CD8-positive, alpha-beta memory T cell (primary cell): ENCODE results near the gene NME2. TPM values are rescaled to one million over a fixed set of nuclear protein-coding genes. Genes with fewer than 3 reads are reported as not detected.

Experiments
- CTCF ChIA-PET: fragments of 350-600 bp; sonication (Branson Sonifier 250); formaldehyde crosslinking; loops from one replicate; lab custom pipeline; 2021; ENCODE audit warnings: antibody characterized with exemption; lab: Charles Lee
- POLR2A ChIA-PET: fragments of 350-600 bp; sonication (Branson Sonifier 250); formaldehyde crosslinking; loops from one replicate; lab custom pipeline; 2021; ENCODE audit warnings: antibody characterized with exemption; lab: Charles Lee
- DNase-seq, 5 donors: peaks; one replicate each; pipeline versions ENCODE4 v3.0.0 to v3.0.0-alpha.2; 2020 to 2022; ENCODE audit warnings: mixed read lengths in 1 of 5
- H3K27ac ChIP-seq: one replicate; pipeline ENCODE4 v1.7.0; 2013; ENCODE audit warnings: low read depth, mild to moderate bottlenecking, low read length, moderate library complexity
- H3K27me3 ChIP-seq: 2 replicates; pipeline ENCODE4 v1.7.0; 2013; ENCODE audit warnings: low read length, mild to moderate bottlenecking; ENCODE audit not compliant: insufficient read depth, poor library complexity, severe bottlenecking
- H3K36me3 ChIP-seq: 2 replicates; pipeline ENCODE4 v1.7.0; 2013; ENCODE audit warnings: mild to moderate bottlenecking, low read length, moderate library complexity; ENCODE audit not compliant: insufficient read depth
- H3K4me1 ChIP-seq: 2 replicates; pipeline ENCODE4 v1.7.0; 2013; ENCODE audit warnings: mild to moderate bottlenecking, low read length, moderate library complexity; ENCODE audit not compliant: insufficient read depth
- H3K4me3 ChIP-seq: 2 replicates; pipeline ENCODE4 v1.7.0; 2013; ENCODE audit warnings: mild to moderate bottlenecking, low read length
- H3K9me3 ChIP-seq: 2 replicates; pipeline ENCODE4 v1.7.0; 2013; ENCODE audit warnings: mild to moderate bottlenecking, low read length
- H3K27ac Mint-ChIP-seq, 8 donors: one replicate each; pipeline ENCODE4 v1.8.0; 2020 to 2021; ENCODE audit warnings: mixed read lengths in 8 of 8, mild to moderate bottlenecking in 6 of 8, inconsistent platforms in 3 of 8, moderate library complexity in 3 of 8
- H3K27me3 Mint-ChIP-seq, 2 donors: one replicate each; pipeline ENCODE4 v1.8.0; 2020 to 2021; ENCODE audit warnings: mixed read lengths in 2 of 2, mild to moderate bottlenecking in 1 of 2, moderate library complexity in 1 of 2
- H3K36me3 Mint-ChIP-seq, 3 donors: one replicate each; pipeline ENCODE4 v1.8.0; 2020 to 2021; ENCODE audit warnings: mixed read lengths in 3 of 3, inconsistent platforms in 1 of 3, mild to moderate bottlenecking in 1 of 3
- H3K4me1 Mint-ChIP-seq, 3 donors: one replicate each; pipeline ENCODE4 v1.8.0; 2020 to 2021; ENCODE audit warnings: mixed read lengths in 3 of 3, inconsistent platforms in 1 of 3, mild to moderate bottlenecking in 1 of 3
- H3K4me3 Mint-ChIP-seq, 7 donors: one replicate each; pipeline ENCODE4 v1.8.0; 2020 to 2021; ENCODE audit warnings: mixed read lengths in 7 of 7, mild to moderate bottlenecking in 6 of 7, moderate library complexity in 4 of 7, inconsistent platforms in 2 of 7
- H3K9me3 Mint-ChIP-seq, 5 donors: one replicate each; pipeline ENCODE4 v1.8.0; 2020 to 2022; ENCODE audit warnings: mixed read lengths in 5 of 5, mild to moderate bottlenecking in 3 of 5, moderate library complexity in 2 of 5, inconsistent platforms in 1 of 5
- polyA plus RNA-seq: library from polyadenylated mRNA; unstranded; fragments of 300-500 nt; fragmentation: Illumina TruSeq; gene quantifications from one replicate; pipeline ENCODE4 v1.2.3, GENCODE V29; 2021
- total RNA-seq, 2 experiments: library from RNA; stranded (reverse); gene quantifications; one replicate each; pipeline ENCODE4 v1.2.3, GENCODE V29; 2021

The NME2 gene
- total and polyA plus RNA-seq, 3 experiments from 2014 or later: 286 to 930 (median 926) TPM

GRCh38 chr17:51142597-51142996, 23.6 kb upstream of the NME2 start:
- H3K9me3 ChIP-seq: no peaks in the 10 kb centered on the region
- H3K36me3 ChIP-seq: no peaks in the 10 kb centered on the region
- H3K27me3 ChIP-seq: no peaks in the 10 kb centered on the region
- no peak overlapping the region for H3K4me3 ChIP-seq
- CTCF ChIA-PET: interaction anchor here (2.0 kb wide), 1 partner anchor 11 kb away, joined by 7 read pairs; the partner anchor contains the start of gene NME1
- H3K9me3 Mint-ChIP-seq: peaks cover 0 to 1% (median 0%) of the 10 kb centered on the region in 5 donors
- H3K27me3 Mint-ChIP-seq: no peaks in the 10 kb centered on the region
- H3K4me1 Mint-ChIP-seq: no peaks in the 10 kb centered on the region
- H3K27ac Mint-ChIP-seq: peak overlapping the region in 1 of 8 donors; percentile 24
- H3K27ac ChIP-seq: no peak overlapping the region
- POLR2A ChIA-PET: no interaction called here
- H3K4me1 ChIP-seq: no peaks in the 10 kb centered on the region
- H3K4me3 Mint-ChIP-seq: no peak overlapping the region
- no peaks in the 10 kb centered on the region for H3K36me3 Mint-ChIP-seq
- DNase-seq: no peak

DNA sequence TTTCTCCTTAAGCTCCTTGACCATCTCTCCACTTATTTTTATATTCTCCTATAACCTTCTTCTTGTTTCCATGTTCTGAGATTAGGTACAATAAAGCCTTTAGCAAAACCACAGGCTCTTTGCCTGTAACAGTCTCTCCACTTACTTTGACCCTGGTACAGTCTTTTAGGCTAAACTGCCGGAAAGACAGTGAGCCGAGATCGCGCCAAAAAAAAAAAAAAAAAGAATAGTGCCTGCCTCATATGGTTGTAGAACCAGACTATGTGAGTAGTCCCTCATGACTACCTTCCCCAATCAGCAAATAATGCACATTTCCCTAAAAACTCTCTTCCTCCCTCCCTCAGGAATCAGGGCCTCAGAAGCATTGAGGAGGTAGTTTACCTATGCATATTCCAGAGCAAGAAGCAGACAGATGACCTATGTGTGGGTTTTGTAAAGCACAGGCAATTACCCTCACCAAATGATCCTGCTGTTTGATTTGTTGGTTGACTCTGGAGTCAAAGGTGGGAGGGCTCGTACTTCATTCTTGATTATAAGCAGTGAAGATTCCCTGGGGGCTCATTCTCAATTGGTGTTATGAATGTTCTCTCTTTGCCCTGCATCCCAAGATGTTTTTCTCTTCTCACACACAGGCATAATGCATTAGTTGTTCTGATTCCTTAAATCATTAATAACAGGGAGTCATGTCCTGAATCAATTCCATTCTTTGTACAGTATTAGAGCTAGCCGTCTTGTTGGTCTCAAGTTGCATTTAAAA, 21.8 kb upstream of the NME2 start:
- H3K4me3 Mint-ChIP-seq: no peak overlapping the region

GRCh38 chr17:51147650-51148049, 18.6 kb upstream of the NME2 start:
- no peaks in the 10 kb centered on the region for H3K9me3 ChIP-seq
- no peak overlapping the region for H3K27ac ChIP-seq
- no peaks in the 10 kb centered on the region for H3K27me3 Mint-ChIP-seq
- no peaks in the 10 kb centered on the region for H3K9me3 Mint-ChIP-seq
- CTCF ChIA-PET: no interaction called here
- DNase-seq: no peak
- POLR2A ChIA-PET: no interaction called here
- no peak overlapping the region for H3K4me3 ChIP-seq
- no peaks in the 10 kb centered on the region for H3K4me1 Mint-ChIP-seq
- no peak overlapping the region for H3K4me3 Mint-ChIP-seq
- peaks cover 2% of the 10 kb centered on the region for H3K4me1 ChIP-seq
- H3K36me3 ChIP-seq: no peaks in the 10 kb centered on the region
- H3K27ac Mint-ChIP-seq: no peak overlapping the region
- no peaks in the 10 kb centered on the region for H3K36me3 Mint-ChIP-seq
- H3K27me3 ChIP-seq: no peaks in the 10 kb centered on the region

More for the DNA sequence above, 21.8 kb upstream of the NME2 start:
- Mint-ChIP-seq H3K27ac (no peak overlapping the region), H3K4me1 (no peaks in the 10 kb centered on the region), H3K36me3 (no peaks in the 10 kb centered on the region), H3K9me3 (no peaks in the 10 kb centered on the region), H3K27me3 (no peaks in the 10 kb centered on the region)
- H3K4me1 ChIP-seq: no peaks in the 10 kb centered on the region
- no peak for DNase-seq
- H3K4me3 ChIP-seq: no peak overlapping the region
- no peak overlapping the region for H3K27ac ChIP-seq
- H3K27me3 ChIP-seq: no peaks in the 10 kb centered on the region
- ChIA-PET CTCF (interaction anchor here (1.5 kb wide), 1 partner anchor 9 kb away, joined by 6 read pairs; the partner anchor contains the start of gene NME1), POLR2A (no interaction called here)
- no peaks in the 10 kb centered on the region for H3K9me3 ChIP-seq
- H3K36me3 ChIP-seq: no peaks in the 10 kb centered on the region

GRCh38 chr17:51149163-51149562, 17.0 kb upstream of the NME2 start:
- Histone ChIP-seq H3K27me3 (no peaks in the 10 kb centered on the region), H3K9me3 (no peaks in the 10 kb centered on the region), H3K4me1 (peaks cover 7% of the 10 kb centered on the region), H3K4me3 (no peak overlapping the region), H3K36me3 (no peaks in the 10 kb centered on the region), H3K27ac (no peak overlapping the region)
- Mint-ChIP-seq H3K4me3 (no peak overlapping the region), H3K4me1 (no peaks in the 10 kb centered on the region), H3K36me3 (no peaks in the 10 kb centered on the region), H3K9me3 (no peaks in the 10 kb centered on the region), H3K27ac (no peak overlapping the region), H3K27me3 (no peaks in the 10 kb centered on the region)
- CTCF ChIA-PET: no interaction called here
- DNase-seq: no peak
- POLR2A ChIA-PET: no interaction called here

- Histone ChIP-seq H3K27me3 (no peaks in the 10 kb centered on the region), H3K4me1 (peaks cover 16% of the 10 kb centered on the region), H3K36me3 (no peaks in the 10 kb centered on the region), H3K4me3 (no peak overlapping the region), H3K9me3 (no peaks in the 10 kb centered on the region), H3K27ac (no peak overlapping the region)
- no peaks in the 10 kb centered on the region for H3K27me3 Mint-ChIP-seq
- no peaks in the 10 kb centered on the region for H3K9me3 Mint-ChIP-seq
- H3K27ac Mint-ChIP-seq: peak overlapping the region in 1 of 8 donors; percentile 20
- H3K4me3 Mint-ChIP-seq: peak overlapping the region in 1 of 7 donors; percentile 44
- H3K36me3 Mint-ChIP-seq: peaks cover 0 to 4% (median 0%) of the 10 kb centered on the region in 3 donors
- peaks cover 0 to 6% (median 0%) of the 10 kb centered on the region in 3 donors for H3K4me1 Mint-ChIP-seq
- no peak for DNase-seq
- POLR2A ChIA-PET: interaction anchor here (0.7 kb wide), 1 partner anchor 157 kb away, joined by 5 read pairs; no protein-coding TSS in a partner anchor
- CTCF ChIA-PET: interaction anchor here (3.2 kb wide), 1 partner anchor 27 kb away, joined by 15 read pairs; no protein-coding TSS in a partner anchor
These were observed 15.3 kb upstream of the NME2 start for GRCh38 chr17:51150932-51151331.

DNA sequence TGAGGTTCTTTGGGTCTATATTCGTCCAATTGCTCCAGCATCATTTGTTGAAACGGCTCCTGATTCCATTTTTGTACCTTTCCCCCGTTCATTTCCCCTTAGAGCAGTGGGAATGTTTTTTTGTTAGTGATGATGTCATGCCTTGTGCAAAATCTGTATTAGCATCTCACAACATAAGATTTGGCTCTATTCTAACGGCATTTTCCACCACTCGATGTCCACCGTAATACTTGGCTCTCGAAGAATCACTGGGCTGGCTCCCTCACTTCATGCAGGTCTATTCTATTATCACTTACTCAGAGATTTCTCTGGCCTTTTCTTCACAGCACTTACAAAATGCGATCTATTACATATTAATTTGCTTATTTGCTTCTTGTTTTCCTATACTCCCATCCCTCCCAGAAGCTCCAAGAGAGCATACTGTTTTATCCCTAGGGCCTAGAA, 13.4 kb upstream of the NME2 start:
- CTCF ChIA-PET: interaction anchor here (0.7 to 3.2 kb wide), 29 partner anchors 9 to 1403 kb away, joined by 3 to 44 read pairs (median 6); partner anchors contain the start of genes NME2, SPAG9 and TOB1
- peak overlapping the region; percentile 14 for H3K4me3 ChIP-seq

GRCh38 chr17:51153210-51154072, 12.8 kb upstream of the NME2 start, which contains the start of gene NME1:
NME1 (plus strand) TSS chr17:51153559; CDS start chr17:51155655, 2,096 bp downstream.
- peaks cover 0 to 14% (median 0%) of the 10 kb centered on the region in 3 donors for H3K36me3 Mint-ChIP-seq
- no peak within 1 kb of the TSS for H3K27ac Mint-ChIP-seq
- POLR2A ChIA-PET: interaction anchor here (0.9 to 1.6 kb wide), 6 partner anchors 9 to 287 kb away, joined by 3 to 23 read pairs (median 8); partner anchors contain the start of genes NME2, SPAG9 and TOB1
- CTCF ChIA-PET: interaction anchor here (0.7 to 3.2 kb wide), 30 partner anchors 9 to 1404 kb away, joined by 3 to 44 read pairs (median 6); partner anchors contain the start of genes NME2, SPAG9 and TOB1
- H3K27me3 ChIP-seq: no peaks in the 10 kb centered on the region
- no peaks in the 10 kb centered on the region for H3K9me3 Mint-ChIP-seq
- peaks cover 4% of the 10 kb centered on the region for H3K36me3 ChIP-seq
- peaks cover 0 to 8% (median 0%) of the 10 kb centered on the region in 3 donors for H3K4me1 Mint-ChIP-seq
- DNase-seq: peak; percentile 92 to 97 (median 97)
- no peak within 1 kb of the TSS for H3K4me3 Mint-ChIP-seq
- peak within 1 kb of the TSS; percentile 60 for H3K27ac ChIP-seq
- H3K4me1 ChIP-seq: peaks cover 16% of the 10 kb centered on the region
- H3K27me3 Mint-ChIP-seq: no peaks in the 10 kb centered on the region
- H3K4me3 ChIP-seq: peak within 1 kb of the TSS; percentile 68
- H3K9me3 ChIP-seq: no peaks in the 10 kb centered on the region

More for the DNA sequence above, 13.4 kb upstream of the NME2 start:
- H3K36me3 Mint-ChIP-seq: peaks cover 0 to 12% (median 0%) of the 10 kb centered on the region in 3 donors
- no peaks in the 10 kb centered on the region for H3K27me3 ChIP-seq
- H3K4me3 Mint-ChIP-seq: no peak overlapping the region
- peaks cover 0 to 8% (median 0%) of the 10 kb centered on the region in 3 donors for H3K4me1 Mint-ChIP-seq
- H3K9me3 ChIP-seq: no peaks in the 10 kb centered on the region
- H3K36me3 ChIP-seq: peaks cover 4% of the 10 kb centered on the region
- H3K27me3 Mint-ChIP-seq: no peaks in the 10 kb centered on the region
- no peak for DNase-seq
- no peak overlapping the region for H3K27ac Mint-ChIP-seq
- no peaks in the 10 kb centered on the region for H3K9me3 Mint-ChIP-seq
- POLR2A ChIA-PET: interaction anchor here (0.9 to 1.6 kb wide), 6 partner anchors 10 to 286 kb away, joined by 3 to 23 read pairs (median 8); partner anchors contain the start of genes NME2, SPAG9 and TOB1
- peak overlapping the region; percentile 60 for H3K27ac ChIP-seq
- peaks cover 16% of the 10 kb centered on the region for H3K4me1 ChIP-seq
